AG09309 (cell line): ENCODE results near the gene GBP5.
"Not testable (repeated sequence)": the region's sequence is repeated elsewhere in the genome, so short reads cannot be mapped to it uniquely, and the experiment has no call there.

ENCODE experiments used
- DNase-seq: peaks from one replicate; pipeline ENCODE4 v3.0.0-alpha.2; 2010; ENCODE audit warnings: low read depth
- H3K4me3 ChIP-seq: 2 replicates; pipeline ENCODE4 v1.5.1; 2011; ENCODE audit warnings: mild to moderate bottlenecking, low read depth, low read length, moderate library complexity; ENCODE audit not compliant: control insufficient read depth
- CTCF ChIP-seq: IDR thresholded peaks from 2 replicates; pipeline ENCODE4 v1.5.1; 2011; ENCODE audit warnings: mild to moderate bottlenecking, low read depth, low read length, inconsistent platforms; ENCODE audit not compliant: insufficient read depth, control insufficient read depth; ENCODE audit errors: missing control alignments

GBP5 gene

GRCh38 chr1:89306273-89306672, 33.6 kb upstream of the GBP5 start:
- TF ChIP-seq CTCF = no peak
- no peak for DNase-seq
- H3K4me3 ChIP-seq = no peak overlapping the region

- TF ChIP-seq CTCF = no peak
- no peak for DNase-seq
- no peak overlapping the region for H3K4me3 ChIP-seq
Measured at GRCh38 chr1:89305493-89305892, 32.8 kb upstream of the GBP5 start.

GRCh38 chr1:89304572-89305230, 32.0 kb upstream of the GBP5 start:
- H3K4me3 ChIP-seq = no peak overlapping the region
- no peak for TF ChIP-seq CTCF
- no peak for DNase-seq

- no peak for DNase-seq
- TF ChIP-seq CTCF = no peak
- H3K4me3 ChIP-seq = no peak overlapping the region
Measured at GRCh38 chr1:89302697-89303332, 30.2 kb upstream of the GBP5 start.

GRCh38 chr1:89299739-89300463, 27.2 kb upstream of the GBP5 start:
- not testable (repeated sequence) for H3K4me3 ChIP-seq, DNase-seq

- no peak for TF ChIP-seq CTCF
- H3K4me3 ChIP-seq = no peak overlapping the region
- no peak for DNase-seq
Measured at GRCh38 chr1:89298461-89298860, 25.8 kb upstream of the GBP5 start.

- no peak for DNase-seq
- TF ChIP-seq CTCF = no peak
- H3K4me3 ChIP-seq = no peak overlapping the region
Measured at GRCh38 chr1:89295187-89295586, 22.5 kb upstream of the GBP5 start.
